GM21390 (cell line): ENCODE data around the gene PTPRH.

Experiments used
- ATAC-seq: cut with Tn5 transposase; IDR thresholded peaks from one replicate; pipeline ENCODE4 v1.9.1; 2021; ENCODE audit not compliant: unreplicated experiment

Gene PTPRH, protein sequence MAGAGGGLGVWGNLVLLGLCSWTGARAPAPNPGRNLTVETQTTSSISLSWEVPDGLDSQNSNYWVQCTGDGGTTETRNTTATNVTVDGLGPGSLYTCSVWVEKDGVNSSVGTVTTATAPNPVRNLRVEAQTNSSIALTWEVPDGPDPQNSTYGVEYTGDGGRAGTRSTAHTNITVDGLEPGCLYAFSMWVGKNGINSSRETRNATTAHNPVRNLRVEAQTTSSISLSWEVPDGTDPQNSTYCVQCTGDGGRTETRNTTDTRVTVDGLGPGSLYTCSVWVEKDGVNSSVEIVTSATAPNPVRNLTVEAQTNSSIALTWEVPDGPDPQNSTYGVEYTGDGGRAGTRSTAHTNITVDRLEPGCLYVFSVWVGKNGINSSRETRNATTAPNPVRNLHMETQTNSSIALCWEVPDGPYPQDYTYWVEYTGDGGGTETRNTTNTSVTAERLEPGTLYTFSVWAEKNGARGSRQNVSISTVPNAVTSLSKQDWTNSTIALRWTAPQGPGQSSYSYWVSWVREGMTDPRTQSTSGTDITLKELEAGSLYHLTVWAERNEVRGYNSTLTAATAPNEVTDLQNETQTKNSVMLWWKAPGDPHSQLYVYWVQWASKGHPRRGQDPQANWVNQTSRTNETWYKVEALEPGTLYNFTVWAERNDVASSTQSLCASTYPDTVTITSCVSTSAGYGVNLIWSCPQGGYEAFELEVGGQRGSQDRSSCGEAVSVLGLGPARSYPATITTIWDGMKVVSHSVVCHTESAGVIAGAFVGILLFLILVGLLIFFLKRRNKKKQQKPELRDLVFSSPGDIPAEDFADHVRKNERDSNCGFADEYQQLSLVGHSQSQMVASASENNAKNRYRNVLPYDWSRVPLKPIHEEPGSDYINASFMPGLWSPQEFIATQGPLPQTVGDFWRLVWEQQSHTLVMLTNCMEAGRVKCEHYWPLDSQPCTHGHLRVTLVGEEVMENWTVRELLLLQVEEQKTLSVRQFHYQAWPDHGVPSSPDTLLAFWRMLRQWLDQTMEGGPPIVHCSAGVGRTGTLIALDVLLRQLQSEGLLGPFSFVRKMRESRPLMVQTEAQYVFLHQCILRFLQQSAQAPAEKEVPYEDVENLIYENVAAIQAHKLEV

DNA sequence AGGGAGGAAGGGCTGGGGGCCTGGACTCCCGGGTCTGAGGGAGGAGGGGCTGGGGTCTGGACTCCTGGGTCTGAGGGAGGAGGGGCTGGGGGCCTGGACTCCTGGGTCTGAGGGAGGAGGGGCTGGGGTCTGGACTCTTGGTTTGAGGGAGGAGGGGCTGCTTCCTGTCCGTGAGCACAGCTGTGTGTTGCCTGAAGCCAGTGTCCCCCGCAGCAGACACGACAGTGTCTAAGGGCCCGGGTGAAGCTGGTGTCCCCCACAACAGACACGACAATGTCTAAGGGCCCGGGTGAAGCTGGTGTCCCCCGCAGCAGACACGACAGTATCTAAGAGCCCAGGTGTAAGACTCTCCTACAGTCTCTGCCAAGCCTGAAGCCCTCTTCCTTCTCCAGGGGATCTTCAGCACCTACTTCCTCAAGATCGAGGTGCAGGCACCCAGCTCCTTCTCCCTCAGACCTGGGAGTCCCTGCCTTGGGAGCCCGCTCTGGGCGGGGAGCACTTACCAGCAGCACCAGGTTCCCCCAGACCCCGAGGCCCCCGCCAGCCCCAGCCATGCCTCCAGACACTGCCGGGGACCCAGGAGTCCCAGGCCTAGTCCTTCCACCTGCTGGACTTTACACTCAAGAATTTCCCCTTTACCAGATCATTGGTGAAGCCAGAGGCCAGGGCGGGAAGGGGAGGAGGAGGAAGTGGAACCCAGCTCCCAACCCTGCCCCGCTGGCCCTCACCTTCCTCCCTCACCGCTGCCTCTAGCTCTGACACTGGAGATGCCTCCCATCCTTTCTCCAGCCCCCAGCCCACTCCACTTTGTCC is at the start of gene PTPRH:
Gene PTPRH, minus strand, starts transcription at position 622 of the 813 bp plus-strand sequence. Its CDS starts 68 bp downstream, at position 554.
- no peak for ATAC-seq

DNA sequence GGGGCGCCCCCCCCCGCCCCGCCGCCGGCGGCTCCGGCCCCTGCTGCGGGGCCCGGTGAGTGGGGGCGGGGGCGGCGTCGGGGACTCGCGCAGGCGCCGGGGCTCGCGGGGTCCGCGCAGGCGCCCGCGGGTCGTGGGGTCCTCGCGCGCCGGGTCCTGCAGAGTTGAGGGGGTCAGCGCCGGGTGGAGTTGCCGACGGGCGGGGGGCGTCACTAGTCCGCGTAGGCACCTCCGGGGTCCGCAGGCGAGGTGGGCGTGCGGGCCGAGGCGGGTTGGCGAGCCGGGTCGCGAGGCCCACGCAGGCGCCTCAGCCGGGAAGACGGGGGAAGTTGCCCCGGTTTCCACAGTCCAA is 49.2 kb upstream of the PTPRH start:
- no peak for ATAC-seq

DNA sequence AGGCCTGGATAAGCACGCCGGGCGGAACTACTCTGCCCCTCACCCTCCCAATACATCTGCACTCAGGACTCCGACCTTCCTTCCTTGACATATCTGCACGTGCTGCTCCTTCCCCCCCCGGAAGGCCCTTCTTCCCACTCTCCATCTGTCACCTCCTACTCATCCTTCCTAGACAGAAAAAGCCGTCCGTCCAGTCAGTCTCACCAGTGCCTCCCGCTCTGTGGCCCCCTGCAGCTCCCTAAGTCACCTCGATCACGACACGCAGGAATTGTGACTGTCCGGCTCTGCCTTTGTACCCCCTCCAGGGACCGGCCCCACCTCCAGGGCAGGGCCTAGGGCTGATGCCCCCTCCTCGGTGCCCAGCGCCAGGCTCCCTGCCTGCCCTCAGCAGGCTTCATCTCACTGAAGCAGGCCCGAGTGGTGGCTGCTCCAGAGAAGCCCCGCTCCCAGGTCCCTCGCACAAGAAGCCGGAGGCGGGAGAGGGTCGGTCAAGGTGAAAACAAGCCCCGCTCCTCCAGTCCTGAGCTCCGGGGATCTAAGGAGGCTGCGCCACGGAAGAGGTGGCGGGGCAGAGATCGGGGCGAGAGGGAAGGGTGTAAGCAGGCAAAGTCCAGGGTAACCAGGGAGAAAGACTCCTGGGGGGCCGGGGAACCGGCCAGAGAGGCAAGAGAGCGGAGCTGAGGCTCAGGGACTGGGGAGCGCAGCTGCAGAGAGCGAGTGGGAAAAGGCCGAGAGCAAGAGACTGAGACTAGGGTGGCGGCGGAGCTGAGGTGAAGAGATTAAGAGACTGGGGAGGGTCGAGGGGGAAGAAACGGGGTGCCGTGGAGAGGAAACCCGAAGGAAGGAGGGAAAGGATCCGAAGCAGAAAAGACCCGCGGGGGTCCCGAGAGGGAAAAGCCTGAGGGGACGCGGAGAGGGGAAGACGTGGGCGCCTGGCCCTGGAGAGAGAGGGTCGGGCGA is 48.4 kb upstream of the PTPRH start:
- no peak for ATAC-seq

DNA sequence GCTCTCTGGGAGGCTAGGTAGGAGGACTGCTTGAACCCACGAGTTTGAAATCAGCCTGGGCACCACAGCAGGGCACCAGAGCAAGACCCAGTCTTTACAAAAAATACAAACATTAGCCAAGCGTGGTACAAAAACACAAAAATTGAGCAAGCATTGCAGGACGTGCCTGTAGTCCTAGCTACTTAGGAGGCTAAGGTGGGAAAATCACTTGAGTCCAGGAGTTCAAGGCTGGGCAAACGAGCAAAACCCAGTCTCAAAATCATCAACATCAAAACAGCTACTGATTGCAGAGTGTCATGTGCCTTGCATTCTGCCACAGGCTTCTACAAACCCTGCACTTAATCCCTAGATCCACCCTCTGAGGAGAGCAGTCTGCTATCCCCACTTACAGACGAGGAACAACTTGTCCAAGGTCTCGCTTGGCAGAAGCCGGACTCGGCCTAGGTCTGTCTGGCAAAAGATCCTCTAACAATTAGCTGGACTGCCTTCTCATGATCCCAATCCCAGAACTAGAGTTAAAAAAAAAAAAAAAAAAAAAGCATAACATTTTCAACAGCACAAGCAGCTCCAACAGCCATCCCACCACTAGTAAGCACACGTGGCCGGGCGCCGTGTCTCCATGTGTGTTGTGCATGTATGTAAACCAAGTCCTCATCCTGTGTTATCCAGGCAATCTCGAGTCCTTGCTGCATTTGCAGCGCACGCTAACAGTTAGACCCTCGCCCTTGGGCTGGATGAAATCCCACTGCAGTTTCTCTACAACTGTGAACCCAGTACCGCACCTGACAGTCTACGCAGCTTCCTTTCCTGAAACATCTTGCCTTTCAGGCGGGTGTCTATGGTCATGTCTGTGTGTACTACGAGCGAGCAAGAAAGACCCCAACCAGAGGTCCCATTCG is 47.5 kb upstream of the PTPRH start:
- ATAC-seq = no peak

DNA sequence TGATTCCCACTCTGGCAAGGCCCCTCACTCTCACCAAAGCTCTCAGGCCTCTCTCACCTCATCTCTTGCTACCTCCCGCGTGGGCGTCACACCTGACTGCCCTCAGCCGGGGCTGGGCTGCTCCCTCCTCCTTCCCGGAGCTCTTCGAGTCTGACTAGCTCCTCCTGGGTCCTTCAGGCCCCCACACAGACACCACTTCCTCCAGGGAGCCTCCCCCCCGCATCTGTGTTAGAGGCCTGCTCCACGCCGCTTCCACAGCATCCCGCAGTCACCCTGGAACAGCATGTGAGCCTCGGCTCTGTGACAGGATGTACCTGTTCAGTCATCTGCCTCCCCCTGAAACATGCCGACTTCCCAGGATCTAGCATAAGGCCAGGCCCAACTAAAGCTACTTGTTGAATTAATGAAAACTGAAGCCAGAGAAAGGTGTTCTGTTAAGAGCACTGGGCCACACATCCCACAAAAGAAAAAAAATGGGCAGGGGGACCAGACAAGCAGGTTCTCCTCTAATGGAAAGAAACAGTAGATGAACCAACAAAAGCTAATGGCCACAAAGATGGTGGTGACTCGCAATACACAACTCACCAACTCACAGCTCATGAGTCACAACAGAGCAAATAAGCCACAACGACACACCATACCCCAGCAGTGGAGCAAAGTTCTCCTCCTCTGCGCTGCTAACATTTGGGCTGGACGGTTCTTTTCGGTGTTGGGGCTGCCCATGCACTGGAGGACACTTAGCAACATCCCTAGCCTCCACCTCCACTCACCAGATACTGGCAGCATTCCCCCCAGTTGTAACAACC is 46.5 kb upstream of the PTPRH start:
- ATAC-seq = no peak

DNA sequence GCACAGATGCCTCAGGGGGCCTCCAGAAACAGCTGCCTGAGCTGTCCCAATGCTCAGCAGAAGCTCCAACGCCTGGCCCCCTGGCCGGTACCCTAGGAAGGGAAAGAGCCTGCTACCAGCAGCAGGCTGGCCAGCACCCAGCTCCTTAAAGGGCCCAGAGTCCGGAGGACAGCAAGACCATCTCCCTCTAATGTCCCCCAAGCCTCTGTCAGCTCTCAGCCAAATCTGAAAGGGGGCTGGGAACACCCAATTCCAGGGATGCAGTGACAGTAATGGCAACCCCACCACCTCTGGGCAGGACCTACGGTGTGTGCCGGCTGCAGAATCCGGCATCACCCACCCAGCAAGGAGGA is 45.3 kb upstream of the PTPRH start:
- no peak for ATAC-seq

DNA sequence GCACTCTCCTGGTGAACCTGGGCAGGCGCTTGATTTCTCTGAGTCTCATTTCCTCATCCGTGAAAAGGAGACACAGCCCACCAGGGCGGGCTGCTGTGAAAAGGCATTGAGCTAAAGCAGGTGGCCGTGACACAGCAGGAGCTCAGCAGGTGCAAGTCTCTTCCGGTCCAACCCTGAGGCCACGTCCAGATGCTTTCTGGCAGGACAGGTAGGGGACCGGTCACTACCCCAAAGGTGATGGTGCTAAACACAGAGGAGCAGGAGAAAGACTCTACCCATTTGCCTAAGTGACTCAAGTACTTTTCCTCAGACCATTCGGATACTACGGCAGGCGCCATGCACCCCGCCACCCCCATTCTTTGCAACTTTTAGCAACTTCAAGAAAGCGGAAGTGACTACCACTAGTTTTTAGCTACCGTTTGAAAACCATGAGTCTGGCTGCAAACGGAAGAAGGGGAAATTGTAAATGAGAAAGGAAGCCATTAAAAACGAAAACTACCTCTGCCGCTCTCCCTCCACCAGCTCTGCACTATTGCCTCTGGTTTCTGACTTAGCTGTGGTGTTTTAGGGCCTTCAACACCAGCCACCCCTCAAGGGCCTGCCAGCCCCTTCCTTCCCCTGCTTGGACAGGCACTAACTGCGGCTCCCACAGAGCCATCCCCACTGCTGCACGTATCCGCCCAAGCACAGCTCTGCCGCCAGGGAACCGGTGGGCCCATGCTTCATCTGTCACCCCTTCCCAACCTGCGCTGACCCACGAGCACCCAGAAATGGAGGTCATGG is 44.7 kb upstream of the PTPRH start:
- ATAC-seq = no peak

DNA sequence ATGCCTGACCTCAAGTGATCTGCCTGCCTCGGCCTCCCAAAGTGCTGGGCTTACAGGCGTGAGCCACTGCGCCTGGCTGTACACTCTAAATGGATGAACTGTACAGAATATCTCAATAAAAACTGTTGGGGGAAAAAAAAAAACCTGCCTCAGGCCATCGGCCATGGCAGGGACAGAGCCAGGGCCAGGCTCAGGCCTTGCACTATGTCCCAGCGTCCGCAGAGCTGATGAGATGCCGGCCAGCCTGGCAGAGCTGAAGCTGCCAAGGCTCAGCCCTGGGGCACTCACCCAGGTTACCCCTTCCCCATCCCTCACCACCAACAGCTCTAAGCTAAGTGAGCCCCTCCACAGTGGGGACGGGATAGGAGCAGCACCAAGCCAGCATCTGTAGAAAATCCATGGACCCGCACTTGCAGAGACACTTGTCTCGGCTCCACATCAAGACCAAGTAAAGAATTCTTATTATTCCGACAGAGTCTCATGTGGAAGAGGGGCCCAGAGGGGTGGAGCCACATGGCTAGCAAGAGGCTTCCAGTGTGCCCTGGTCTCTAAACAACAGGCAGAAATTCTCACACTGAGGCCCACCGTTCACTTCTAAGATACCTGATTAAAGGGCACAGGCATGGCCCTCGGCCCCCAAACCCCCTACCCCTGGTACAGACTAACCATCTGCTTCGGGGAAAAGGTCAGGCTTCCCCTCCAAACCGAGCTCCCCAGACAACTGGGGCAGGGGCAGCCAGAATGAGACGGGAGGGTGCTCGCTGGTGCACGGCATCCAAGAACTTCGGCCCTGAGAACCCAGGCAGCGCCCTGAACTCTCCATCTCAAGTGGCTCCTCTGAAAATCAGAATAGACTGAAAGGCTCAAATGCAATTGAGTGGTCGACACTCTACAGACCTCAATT is 43.7 kb upstream of the PTPRH start:
- no peak for ATAC-seq

DNA sequence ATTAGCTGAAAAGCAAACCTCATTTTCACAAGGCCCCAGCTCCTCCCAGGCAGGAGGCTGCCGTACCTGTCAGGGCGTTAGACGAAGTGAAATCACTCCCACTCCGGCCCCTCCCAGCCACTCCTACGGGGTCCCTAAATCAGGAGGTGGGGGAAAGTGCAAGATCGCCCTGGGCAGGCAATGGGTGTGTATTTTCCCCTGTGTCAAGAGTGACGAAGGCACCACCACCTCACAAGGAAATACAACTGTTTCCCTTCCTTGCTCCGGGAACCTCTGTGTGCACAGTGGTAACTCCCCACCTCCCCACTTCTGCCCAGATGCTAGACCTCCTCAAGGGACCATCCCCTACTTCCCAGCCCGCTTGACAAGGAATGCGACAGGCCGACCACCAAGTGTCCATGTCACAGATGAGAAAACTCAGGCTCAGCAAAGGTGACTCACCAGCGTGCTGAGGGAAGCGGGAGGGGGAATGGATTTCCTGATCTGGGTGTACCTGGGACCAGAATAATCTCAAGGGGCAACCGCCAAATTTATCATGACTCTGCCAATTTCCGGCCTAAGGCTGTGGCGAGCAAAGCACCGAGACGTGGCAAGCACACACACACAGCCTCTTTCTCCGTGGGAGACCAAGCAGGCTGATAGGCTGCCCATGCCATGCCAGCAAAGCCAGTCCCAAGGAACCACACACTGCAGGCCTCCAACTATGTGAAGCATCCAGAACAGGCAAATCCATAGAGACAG is 42.2 kb upstream of the PTPRH start:
- ATAC-seq = no peak

DNA sequence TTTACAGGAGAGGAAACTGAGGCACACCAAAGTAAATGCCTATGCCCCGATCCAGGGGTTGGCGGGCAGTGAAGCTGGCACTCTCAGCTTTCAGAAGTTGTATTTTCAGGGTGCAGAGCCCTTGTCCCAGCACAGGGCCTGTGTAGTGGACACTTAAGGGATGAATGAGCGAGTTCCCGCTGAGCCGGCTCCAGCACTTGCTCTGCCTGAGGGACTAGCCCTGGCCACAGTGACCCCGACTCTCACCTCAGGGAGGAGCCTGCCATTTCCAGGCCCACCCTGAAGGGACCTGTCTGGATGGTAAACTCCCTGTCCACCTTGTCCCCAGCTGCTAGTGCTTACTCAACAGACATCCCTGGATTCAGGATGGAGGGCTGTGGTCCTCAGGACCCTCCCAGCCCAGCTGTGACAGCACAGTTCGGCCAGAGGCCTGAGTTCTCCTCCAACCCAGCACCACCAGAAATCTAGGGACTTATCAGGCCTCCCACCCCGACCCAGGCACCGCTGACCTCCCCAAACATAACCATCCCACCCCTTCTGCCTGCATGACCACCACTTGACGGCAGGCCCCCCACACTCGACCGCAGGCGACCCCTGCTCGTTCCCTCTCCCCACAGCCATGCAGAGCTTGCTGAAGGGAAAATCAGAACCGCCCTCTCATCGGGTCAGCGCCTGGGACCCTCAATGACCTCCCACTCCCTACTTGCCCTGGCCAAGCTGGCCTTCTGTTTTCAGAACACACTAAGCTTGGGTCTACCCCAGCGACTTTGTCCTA is 41.1 kb upstream of the PTPRH start:
- ATAC-seq = no peak

DNA sequence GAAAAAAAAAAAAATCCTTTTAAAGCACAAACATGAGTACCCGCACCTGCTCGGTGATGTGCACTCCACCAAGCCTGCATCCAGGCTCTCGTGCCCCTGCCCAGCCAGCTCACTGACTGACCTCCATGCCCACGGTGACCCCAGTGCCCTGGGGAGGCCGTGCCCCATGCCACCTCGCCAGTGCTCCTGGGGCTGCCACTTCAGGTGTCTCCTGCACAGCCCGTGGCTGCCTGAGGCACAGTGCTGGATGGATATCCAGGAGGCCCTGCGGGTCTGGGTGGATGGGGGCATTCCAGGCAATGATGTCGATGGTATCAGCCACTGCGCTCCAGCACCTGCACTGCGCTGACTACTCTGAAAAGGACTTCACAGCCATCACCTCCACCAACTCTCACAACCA is 40.5 kb upstream of the PTPRH start:
- no peak for ATAC-seq

DNA sequence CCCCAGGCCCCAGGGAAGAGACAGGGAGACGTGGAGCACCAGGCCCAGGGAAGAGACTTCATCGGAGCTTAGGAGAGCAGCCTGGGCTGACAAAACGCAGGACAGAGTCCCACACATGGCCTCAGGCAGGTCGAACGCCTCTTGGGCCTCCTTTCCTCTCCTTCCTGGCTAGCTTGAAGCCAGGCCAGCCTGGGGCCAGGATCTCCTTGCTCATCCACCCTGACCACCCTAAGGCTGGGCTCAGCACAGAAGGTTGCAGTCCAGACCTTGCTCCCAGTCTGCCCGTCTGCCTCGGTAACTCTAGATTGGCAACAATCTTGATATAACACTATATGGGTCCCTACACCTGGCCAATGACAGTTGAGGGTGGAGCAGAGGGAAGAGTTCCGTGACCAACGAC is 39.4 kb upstream of the PTPRH start:
- ATAC-seq = no peak

DNA sequence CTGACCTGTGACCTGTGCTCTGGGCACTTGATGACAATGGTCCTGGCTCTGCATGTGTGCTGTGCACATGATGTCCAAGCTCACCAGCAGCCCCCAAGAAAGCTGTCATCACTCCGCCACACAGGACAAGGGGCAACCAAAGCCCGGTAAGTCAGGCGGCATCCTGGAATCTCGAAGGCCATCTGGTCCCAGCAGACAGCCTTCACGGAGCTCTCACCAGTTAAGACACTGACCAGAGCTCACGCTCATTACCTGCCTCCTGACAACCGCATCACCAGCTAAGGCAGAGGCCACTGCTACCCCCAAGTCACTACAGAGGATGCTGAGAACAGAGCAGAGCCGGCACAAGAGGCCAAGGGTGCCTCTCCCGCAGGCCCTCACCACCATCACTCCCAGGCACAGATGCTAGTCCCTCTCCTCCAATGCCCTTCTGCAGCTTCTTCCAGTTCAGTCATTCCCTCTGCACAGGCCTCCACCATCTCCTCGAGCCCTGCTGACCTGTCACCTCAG is 38.9 kb upstream of the PTPRH start:
- no peak for ATAC-seq

DNA sequence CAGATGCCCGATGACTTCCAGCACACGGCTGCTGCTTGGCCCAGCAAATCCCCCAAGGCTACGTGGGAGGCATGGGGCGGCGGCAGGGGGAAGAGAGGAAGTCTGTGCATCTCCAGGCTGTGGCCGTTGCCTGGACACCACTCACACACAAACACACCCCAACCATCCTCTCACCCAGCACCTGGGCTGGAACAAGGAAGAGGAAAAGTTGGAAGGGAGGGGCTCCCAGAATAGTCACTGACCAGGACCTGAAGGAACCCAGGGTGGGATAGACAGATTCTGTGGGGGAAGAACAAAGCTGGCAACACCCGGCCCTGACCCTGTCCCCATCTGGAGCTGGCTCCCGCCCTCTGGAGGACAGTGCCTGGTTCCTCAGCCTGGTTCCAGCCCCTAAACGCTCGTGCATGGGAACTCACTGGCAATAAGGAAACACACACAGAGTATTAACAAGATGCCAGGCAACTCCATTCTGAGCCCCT is 38.4 kb upstream of the PTPRH start:
- ATAC-seq = no peak
